ENCODE measurements around the gene GUCY2C.

The GUCY2C gene

DNA sequence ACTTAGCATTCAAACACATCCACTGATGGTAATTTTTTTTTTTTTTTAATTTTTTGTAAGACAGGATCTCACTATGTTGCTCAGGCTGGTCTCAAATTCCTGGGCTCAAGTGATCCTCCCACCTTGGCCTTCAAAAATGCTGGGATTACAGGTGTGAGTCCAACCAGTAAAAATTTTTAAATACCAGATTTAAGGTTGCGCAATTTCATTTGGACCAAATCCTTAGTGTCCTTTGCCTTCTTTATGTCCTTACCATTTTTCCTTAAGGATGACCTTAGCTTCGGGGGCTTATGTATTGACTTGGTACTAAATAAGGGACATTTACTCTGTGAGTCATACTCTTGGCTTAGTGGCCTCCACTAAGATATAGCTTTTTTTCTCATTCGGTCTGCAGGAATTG is 124.6 kb downstream of the GUCY2C start:
- no peak for DNase-seq (ENCODE audit: low spot score)

GRCh38 chr12:14570231-14570630 is 126.2 kb downstream of the GUCY2C start:
- DNase-seq (ENCODE audit: low spot score), result no peak

DNA sequence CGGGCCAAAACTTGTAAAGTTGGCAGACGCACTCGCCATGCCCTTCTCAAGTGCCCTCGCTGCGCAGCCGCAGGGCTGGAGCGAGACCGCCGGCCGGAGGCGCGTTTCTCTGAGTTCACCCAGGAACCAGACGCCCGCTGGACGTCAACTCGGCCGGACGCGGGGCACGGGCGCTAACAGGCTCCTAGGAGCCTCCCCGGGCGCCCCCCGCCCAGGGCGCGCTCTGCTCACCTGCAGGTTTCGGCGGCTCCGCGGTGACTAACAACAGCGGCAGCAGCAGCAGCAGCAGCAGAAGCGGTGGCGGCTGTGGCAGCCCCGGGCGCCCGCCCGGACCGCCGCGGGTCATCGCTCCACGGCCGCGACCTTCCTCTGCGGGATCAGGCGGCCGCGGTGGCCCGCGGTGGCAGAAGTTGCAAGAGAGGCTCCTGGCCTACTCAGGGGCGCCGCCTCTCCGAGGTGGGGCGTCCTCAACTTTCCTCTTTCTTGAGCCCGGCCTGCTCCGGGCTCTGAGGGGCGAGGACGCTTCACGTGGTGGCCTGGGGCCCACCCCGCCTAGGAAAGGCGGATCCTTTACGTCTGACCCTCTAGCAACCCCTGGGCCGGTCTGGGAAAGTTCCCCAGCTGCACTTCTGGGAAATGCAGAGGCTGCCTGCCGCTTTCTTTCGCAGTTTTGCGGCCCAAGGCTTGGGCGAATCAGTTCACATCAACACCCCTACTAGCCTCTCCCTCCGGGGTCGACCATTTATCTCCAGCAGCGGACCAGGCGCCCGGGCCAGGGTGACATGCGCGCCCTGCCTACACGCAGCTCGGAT is 128.8 kb downstream of the GUCY2C start, which contains the start of gene PLBD1:
PLBD1 (minus strand) TSS at position 533 of the 812 bp plus-strand sequence; CDS start at position 346, 187 bp downstream.
- peak; percentile 33 for DNase-seq (ENCODE audit: low spot score)

GRCh38 chr12:14564336-14564959 is 132.0 kb downstream of the GUCY2C start:
- no peak for DNase-seq (ENCODE audit: low spot score)

DNA sequence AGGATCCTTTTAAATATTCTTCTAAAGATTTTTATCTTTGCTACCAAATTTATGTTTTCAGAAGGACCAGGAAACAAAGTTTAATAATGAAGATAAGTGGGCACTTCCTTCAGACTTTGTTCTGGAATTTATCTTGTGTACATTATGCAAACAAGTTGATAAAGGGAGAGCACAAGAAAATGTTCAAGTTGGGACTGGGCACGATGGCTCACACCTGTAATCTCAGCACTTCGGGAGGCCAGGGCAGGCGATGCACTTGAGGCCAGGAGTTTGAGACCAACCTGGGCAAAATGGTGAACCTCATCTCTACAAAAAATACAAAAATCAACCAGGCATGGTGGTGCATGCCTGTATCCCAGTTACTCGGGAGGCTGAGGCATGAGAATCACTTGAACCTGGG is 133.4 kb downstream of the GUCY2C start:
- DNase-seq (ENCODE audit: low spot score), result no peak

Measured in pons (tissue), 1 donor.